ENCODE results near the gene CA11.

The CA11 gene

DNA sequence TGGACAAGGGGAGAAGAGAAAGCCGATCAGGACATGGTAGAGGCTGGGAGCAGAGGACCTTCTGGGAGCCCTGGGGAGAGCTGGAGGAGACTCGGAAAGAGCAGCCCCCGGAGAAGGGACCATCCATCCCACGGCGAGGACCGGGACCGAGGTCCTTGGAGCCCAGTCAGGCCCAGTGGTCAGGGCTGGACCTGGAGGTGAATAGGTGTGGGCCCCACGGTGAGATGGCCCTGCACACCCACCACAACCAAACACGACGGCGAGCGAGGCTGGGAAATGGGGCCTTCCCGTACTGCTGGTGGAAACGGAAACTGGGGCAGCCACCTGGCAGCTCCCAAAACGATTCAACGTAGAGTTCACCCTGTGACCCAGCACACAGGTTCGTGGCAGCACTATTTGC, 30.5 kb upstream of the CA11 start:
- FAIRE-seq (no peak), DNase-seq (ENCODE audit: insufficient read length) (no peak)
- TF ChIP-seq POLR2A (IDR thresholded peaks at IDR 0.05; ENCODE audit: low read depth, low read length), result no peak
- no peak for TF ChIP-seq TAF1 (IDR thresholded peaks at IDR 0.05; ENCODE audit: borderline replicate concordance, low read depth, low read length)

DNA sequence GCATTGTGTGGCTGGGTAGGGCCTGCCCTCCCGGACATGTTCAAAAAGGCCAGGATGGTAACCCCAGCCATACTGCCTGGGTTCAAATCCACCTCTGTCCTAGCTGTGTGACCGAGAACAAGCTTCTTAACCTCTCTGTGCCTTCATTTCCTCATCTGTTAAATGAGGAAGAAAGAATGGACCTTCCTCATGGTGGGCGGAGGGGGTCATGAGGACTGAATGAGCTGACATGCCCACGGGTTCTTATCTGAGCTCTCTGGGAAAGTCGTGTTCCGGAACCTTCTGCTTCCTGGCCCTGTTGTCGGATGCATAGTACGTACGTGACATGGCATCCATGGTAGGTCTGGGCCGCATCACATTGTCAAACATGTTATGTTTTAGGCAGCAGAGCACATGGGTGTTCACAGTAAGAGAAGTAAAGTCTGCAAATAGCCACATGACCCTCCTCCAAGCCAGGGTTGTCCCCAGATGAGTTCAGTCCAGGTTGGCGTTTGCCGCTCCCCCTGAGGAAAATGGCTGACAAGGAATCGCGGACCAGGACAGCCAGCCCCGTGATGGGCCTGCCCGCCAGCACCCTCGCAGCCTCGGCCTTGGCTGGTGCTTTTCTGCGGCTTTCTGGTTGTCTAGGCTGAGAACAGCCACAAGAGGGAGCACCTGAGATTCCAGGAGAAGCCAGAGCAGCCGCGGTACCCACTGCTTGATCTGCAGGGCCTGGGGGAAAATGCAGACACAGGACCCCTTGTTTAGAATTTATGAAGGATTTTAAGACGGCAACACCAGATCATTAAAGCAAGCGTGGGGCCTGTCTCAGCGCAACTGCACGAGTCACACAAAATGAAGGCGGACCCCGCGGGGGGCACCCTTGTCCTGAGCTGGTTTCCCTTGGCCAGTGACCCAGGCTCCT, 29.2 kb upstream of the CA11 start:
- TF ChIP-seq POLR2A (IDR thresholded peaks at IDR 0.05; ENCODE audit: low read depth, low read length) (no peak), TAF1 (IDR thresholded peaks at IDR 0.05; ENCODE audit: borderline replicate concordance, low read depth, low read length) (no peak), POLR2AphosphoS5 (IDR thresholded peaks at IDR 0.05; ENCODE audit: low read depth, low read length) (no peak)
- FAIRE-seq, result peak; percentile 87
- DNase-seq (ENCODE audit: insufficient read length), result peak; percentile 93

DNA sequence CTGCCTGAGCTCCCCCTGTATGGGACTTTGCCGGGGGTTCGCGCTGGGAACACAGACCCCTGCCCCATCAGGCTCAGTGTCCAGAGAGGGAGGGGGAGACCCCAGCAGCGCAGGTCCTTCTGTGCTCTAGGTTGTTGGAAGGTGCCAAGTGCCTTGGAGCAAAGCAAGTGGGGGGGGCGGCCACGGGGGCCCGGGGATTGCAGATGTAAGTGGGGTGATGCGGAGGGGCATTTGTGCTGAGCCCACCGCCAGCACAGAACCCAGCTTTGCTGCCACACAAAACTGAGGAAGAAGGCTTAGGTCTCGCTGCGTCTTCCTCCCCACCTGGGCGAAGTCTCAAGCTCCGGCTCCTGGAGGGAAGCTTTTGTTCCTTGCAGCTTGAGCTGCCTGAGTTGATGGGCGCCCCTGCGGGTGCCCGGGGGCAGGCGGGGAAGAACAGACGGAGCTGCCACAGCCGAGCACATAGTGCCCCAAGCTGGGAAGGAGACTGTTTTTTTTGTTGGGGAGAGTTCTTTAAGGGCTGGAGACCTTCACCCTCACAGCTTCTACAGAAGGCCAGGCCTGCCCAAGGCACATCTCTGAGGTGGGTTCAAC, 28.3 kb upstream of the CA11 start:
- no peak for FAIRE-seq
- TF ChIP-seq TAF1 (IDR thresholded peaks at IDR 0.05; ENCODE audit: borderline replicate concordance, low read depth, low read length) (no peak), POLR2A (IDR thresholded peaks at IDR 0.05; ENCODE audit: low read depth, low read length) (no peak), POLR2AphosphoS5 (IDR thresholded peaks at IDR 0.05; ENCODE audit: low read depth, low read length) (no peak)
- no peak for DNase-seq (ENCODE audit: insufficient read length)

DNA sequence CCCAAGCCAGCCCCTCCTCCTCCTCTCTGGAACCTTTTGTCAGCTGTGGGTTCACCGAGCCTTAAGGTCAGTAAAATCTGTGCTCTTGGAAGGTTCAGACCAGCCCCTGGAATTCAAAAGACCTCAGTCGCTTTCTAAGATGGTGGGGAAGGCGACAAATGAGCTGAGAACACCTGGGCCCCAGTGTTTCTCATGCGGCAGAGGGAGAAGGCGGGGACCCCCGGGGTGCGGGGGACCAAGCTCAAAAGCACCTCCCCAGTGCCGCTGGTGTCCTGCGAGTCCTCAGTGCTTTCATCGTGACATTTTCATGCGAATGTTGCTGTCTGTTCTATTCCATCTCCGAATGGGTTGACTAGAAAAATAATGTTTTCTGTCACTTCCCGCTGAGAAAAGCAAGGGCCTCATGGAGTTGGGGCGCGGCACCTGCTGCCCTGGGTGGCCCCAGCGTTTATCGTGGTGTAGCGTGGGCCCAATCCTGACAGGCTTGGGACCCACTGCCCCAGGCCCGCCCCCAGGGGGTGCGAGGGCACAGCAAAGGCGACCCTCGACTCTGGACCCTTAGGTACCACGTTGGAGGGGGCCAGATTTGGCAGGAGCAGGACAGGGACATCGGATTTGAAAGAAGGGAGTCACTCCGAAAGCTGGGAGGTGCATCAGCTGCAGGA, 27.6 kb upstream of the CA11 start:
- DNase-seq (ENCODE audit: insufficient read length), result no peak
- TF ChIP-seq POLR2AphosphoS5 (IDR thresholded peaks at IDR 0.05; ENCODE audit: low read depth, low read length) (no peak), POLR2A (IDR thresholded peaks at IDR 0.05; ENCODE audit: low read depth, low read length) (no peak), TAF1 (IDR thresholded peaks at IDR 0.05; ENCODE audit: borderline replicate concordance, low read depth, low read length) (no peak)
- FAIRE-seq, result no peak

DNA sequence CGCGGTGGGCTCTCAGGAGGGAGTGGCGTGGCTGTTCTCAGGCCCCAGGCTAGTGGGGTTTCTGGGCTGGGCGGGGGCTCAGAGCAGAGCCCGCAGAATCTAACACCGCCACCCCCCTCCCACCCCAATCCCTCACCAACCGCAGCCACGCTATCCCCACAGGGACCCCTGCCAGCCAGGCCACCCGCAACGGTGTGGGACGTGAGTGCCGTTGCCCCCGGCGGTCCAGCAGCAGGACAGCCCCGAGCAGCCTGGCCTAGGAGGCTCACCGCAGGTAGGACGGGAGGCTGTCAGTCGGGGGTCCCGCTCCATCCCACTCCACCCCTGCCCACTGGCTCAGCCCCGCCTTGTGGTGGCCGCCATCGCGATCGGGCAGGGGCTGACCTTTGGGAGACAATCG, 27.0 kb upstream of the CA11 start, which contains the start of gene NTN5:
Gene NTN5 (minus strand): TSS at position 24 of the 400 bp plus-strand sequence. CDS start 2,031 bp downstream, outside the sequence.
- no peak for DNase-seq (ENCODE audit: insufficient read length)
- TF ChIP-seq TAF1 (IDR thresholded peaks at IDR 0.05; ENCODE audit: borderline replicate concordance, low read depth, low read length) (no peak), POLR2AphosphoS5 (IDR thresholded peaks at IDR 0.05; ENCODE audit: low read depth, low read length) (no peak), POLR2A (IDR thresholded peaks at IDR 0.05; ENCODE audit: low read depth, low read length) (no peak)
- FAIRE-seq, result no peak

DNA sequence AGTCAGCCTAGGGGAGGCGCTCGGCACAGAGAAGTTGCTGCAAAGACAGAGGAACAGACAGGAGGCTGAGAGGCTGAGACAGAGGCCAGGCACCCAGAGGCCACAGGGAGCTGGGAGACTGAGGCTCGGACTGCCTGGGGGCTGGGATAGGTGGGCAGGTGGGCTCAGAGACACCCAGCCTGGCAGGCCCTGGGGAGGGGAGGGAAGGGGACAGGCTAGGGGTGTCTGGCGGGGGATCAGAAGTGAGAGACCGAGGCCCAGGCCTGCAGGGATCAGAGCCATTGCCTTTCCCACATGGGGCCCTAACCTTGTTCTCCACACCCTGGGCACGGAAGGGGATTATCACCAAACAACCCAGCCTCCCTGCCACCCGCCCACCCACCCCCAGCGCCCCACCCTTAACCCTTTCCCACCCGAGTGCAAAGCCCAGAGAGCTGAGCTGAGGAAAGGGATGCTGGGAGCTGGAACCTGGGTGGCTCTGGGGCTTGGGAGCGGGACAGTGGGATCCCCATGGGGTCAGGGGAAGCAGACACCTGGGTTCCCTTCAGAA, 25.5 kb upstream of the CA11 start:
- no peak for TF ChIP-seq TAF1 (IDR thresholded peaks at IDR 0.05; ENCODE audit: borderline replicate concordance, low read depth, low read length)
- no peak for TF ChIP-seq POLR2AphosphoS5 (IDR thresholded peaks at IDR 0.05; ENCODE audit: low read depth, low read length)
- TF ChIP-seq POLR2A (IDR thresholded peaks at IDR 0.05; ENCODE audit: low read depth, low read length), result no peak
- FAIRE-seq (no peak), DNase-seq (ENCODE audit: insufficient read length) (no peak)

DNA sequence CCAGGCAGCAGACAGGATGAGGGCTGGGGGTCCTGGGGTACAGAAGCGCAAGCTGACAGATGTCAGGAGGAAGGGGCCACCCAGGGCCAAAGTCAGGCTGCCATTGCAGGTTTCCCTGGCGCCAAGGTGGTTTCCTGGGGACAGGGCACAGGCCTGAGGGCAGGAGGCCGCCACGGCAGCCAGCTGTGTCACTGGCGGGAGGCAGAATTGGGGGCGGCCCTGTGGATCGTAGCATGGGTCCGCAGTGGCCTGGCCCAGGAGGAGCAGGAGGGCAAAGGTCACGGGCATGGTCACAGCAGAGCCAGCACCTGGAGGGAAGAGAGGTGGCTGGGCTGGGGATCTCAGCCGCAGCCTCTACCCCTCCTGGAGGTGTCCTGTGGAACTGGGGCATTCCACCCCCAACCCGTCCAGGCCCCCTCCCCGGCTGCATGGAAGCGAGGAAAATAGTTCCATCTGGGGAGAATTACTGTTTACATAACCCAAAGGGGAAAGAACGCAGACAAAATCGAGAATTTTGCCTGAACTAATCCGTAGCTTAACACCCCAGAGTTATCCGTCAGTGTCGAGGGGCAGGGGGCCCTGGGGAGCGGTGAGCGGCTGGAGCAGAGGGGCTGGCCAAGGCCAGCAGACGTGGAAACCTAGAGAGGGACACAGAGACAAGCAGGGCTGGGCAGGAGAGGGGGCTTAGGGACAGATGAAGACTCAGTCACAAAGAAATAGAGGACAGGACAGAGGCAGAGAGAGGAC, 24.9 kb upstream of the CA11 start:
- TF ChIP-seq POLR2A (IDR thresholded peaks at IDR 0.05; ENCODE audit: low read depth, low read length) (no peak), TAF1 (IDR thresholded peaks at IDR 0.05; ENCODE audit: borderline replicate concordance, low read depth, low read length) (no peak), POLR2AphosphoS5 (IDR thresholded peaks at IDR 0.05; ENCODE audit: low read depth, low read length) (no peak)
- no peak for FAIRE-seq
- no peak for DNase-seq (ENCODE audit: insufficient read length)

DNA sequence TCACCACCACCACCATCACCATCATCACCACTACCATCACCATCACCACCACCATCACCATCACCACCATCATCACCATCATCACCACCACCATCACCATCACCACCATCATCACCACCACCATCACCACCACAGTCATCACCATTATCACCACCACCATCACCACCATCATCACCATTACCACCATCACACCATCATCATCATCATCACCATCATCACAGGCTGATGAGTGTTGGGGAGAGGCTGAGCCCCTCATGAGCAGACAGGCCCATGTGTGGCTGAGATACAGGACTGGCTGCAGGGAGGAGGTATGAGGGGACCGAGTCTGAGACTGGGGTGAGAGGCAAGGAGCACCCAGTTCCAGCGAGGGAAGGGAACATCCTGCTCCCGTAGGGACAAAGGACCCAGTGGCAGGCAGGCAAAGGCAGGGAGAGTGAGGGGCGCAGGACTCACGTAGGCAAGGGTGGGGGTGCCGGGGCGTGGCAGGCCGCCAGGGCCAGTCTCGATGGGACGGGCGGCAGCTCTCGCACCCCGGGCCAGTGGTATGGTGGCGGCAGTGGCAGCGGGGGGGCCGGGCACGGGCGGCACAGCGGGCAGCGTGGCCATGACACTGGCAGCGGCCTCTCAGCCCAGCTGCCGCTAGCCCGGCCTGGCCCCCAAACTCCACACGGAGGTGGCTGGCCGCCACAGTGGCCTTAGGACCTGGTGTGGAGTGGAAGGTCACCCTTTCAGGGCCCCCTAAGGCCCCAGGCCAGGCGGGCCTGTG, 24.1 kb upstream of the CA11 start:
- no peak for FAIRE-seq

DNA sequence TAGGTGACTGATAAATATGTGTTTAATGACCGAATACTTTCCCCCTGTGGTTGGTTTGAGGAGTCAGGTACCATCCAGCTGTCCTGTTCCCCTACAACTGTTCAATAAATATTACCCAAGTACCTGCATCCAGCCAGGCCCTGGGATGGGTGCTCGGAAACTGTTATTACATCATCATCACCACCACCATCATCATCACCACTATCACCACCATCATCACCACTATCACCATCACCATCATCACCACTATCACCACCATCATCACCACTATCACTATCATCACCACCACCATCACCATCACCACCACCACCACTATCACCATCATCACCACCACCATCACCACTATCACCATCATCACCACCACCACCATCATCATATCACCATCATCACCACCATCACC, 22.8 kb upstream of the CA11 start:
- FAIRE-seq, result no peak
- TF ChIP-seq TAF1 (IDR thresholded peaks at IDR 0.05; ENCODE audit: borderline replicate concordance, low read depth, low read length) (no peak), POLR2AphosphoS5 (IDR thresholded peaks at IDR 0.05; ENCODE audit: low read depth, low read length) (no peak), POLR2A (IDR thresholded peaks at IDR 0.05; ENCODE audit: low read depth, low read length) (no peak)

More for the DNA sequence above, 24.1 kb upstream of the CA11 start:
- TF ChIP-seq TAF1 (IDR thresholded peaks at IDR 0.05; ENCODE audit: borderline replicate concordance, low read depth, low read length) (no peak), POLR2A (IDR thresholded peaks at IDR 0.05; ENCODE audit: low read depth, low read length) (no peak), POLR2AphosphoS5 (IDR thresholded peaks at IDR 0.05; ENCODE audit: low read depth, low read length) (no peak)
- no peak for DNase-seq (ENCODE audit: insufficient read length)

DNA sequence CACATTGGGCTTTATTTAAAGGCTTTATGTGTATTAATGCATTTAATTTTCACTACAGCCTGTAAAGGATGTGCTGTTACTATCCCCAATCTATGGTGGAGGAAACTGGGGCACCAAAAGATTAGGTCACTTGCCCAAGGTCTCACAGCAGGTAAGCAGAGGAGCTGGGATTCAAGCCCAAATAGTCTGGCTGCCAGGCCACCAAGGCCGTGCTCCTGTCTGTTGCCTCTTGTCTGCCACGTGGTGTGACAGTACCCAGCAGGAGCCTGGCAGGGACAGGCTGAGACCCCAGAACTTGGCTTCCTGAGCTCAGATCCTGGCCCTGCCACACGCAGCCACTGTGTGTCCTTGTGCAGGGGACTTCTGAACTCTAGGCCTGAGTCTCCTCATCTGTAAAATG, 22.3 kb upstream of the CA11 start:
- FAIRE-seq (no peak), DNase-seq (ENCODE audit: insufficient read length) (no peak)
- TF ChIP-seq TAF1 (IDR thresholded peaks at IDR 0.05; ENCODE audit: borderline replicate concordance, low read depth, low read length), result no peak
- no peak for TF ChIP-seq POLR2AphosphoS5 (IDR thresholded peaks at IDR 0.05; ENCODE audit: low read depth, low read length)
- no peak for TF ChIP-seq POLR2A (IDR thresholded peaks at IDR 0.05; ENCODE audit: low read depth, low read length)

More for the DNA sequence above, 22.8 kb upstream of the CA11 start:
- no peak for DNase-seq (ENCODE audit: insufficient read length)

All from GM12892 (cell line).